ENCODE results near the gene C2orf92. TPM values are rescaled to one million over a fixed set of nuclear protein-coding genes. Genes with fewer than 3 reads are reported as not detected.
"Not testable (repeated sequence)": the region's sequence is repeated elsewhere in the genome, so short reads cannot be mapped to it uniquely, and the experiment has no call there.

C2orf92 gene
- polyA plus RNA-seq (2011; rRNA removed): 2.6 and 2.7 TPM in 2 replicates
- polyA minus RNA-seq (2011; rRNA and poly(A)+ RNA removed): 2.0 and 2.6 TPM in 2 replicates

DNA sequence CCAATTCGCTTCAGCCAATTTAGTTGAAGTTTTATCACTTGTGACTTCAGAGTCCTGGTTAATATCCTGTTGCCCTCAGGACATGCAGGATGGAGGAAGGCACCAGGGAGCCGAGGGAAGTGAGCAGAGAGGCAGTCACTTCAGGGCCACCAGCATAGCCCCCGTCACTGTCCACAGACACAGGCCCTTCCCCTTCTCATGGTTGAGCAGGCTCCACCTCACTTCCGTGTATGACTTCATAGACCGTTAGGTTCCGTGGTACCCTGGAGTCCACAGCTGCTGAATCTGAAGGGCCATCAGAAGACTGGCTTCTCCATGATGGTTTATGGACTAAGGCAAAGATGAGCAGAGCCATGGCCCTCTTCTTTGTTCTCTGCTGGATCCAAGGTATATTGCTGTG lies at the start of gene C2orf92:
TSS of gene C2orf92 (plus strand) at position 266 of the 400 bp plus-strand sequence. CDS start at position 342, 76 bp downstream.
- no peak for DNase-seq (ENCODE audit: low read depth)
- H3K4me3 ChIP-seq (ENCODE audit: low read depth, low read length): no peak within 1 kb of the TSS
- H3K27me3 ChIP-seq (ENCODE audit: control insufficient read depth, insufficient read depth, low read length): no peaks in the 10 kb centered on the region
- H3K36me3 ChIP-seq (ENCODE audit: control insufficient read depth, insufficient read depth, low read length): no peaks in the 10 kb centered on the region
- TF ChIP-seq, protein P1, sequence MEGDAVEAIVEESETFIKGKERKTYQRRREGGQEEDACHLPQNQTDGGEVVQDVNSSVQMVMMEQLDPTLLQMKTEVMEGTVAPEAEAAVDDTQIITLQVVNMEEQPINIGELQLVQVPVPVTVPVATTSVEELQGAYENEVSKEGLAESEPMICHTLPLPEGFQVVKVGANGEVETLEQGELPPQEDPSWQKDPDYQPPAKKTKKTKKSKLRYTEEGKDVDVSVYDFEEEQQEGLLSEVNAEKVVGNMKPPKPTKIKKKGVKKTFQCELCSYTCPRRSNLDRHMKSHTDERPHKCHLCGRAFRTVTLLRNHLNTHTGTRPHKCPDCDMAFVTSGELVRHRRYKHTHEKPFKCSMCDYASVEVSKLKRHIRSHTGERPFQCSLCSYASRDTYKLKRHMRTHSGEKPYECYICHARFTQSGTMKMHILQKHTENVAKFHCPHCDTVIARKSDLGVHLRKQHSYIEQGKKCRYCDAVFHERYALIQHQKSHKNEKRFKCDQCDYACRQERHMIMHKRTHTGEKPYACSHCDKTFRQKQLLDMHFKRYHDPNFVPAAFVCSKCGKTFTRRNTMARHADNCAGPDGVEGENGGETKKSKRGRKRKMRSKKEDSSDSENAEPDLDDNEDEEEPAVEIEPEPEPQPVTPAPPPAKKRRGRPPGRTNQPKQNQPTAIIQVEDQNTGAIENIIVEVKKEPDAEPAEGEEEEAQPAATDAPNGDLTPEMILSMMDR (IDR thresholded peaks at IDR 0.05; ENCODE audit: insufficient read depth, low read depth, low read length): no peak
- CTCF ChIA-PET: interaction anchor here (0.6 to 1.8 kb wide), 3 partner anchors 28 to 78 kb away, joined by 3 to 7 read pairs (median 6); partner anchors contain the start of gene ZAP70
- POLR2A ChIA-PET: no interaction called here

DNA sequence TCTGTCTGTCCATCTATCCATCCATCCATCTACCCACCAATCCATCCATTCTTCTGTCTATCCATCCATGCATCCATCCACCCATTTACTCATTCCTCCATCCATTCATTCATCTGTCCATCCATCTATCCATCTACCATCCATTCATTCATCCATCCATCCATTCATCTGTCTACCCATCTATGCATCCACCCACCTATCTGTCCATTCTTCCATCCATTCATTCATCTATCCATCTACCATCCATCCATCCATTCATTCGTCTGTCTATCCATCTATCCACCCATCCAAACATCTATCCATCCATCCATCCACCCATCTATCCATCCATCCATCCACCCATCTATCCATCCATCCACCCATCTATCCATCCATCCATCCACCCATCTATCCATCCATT lies 49.0 kb upstream of the C2orf92 start:
- H3K4me3 ChIP-seq (ENCODE audit: low read depth, low read length); H3K27me3 ChIP-seq (ENCODE audit: control insufficient read depth, insufficient read depth, low read length); DNase-seq (ENCODE audit: low read depth); H3K36me3 ChIP-seq (ENCODE audit: control insufficient read depth, insufficient read depth, low read length); CTCF ChIA-PET; POLR2A ChIA-PET: not testable (repeated sequence)

DNA sequence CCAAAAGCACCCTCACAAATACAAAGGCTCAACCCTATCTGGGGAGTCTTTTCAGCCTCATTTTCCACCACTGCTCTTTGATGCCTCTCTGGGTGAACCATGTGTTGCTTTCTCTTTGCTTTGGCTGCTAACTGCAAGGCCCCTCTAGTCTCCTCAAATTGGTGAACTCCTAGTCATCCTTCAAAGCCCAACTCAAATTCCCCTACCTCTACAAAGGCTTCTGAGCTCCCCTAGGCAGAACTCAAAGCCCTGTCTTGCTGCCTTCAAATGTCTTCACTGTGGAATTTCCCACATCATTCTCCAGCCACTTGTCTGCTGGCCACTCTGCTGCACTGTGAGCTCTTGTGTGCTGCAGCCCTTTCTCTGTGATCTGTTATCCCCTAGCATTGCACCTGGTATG lies 46.5 kb upstream of the C2orf92 start:
- CTCF ChIA-PET; DNase-seq (ENCODE audit: low read depth); POLR2A ChIA-PET; H3K27me3 ChIP-seq (ENCODE audit: control insufficient read depth, insufficient read depth, low read length); H3K36me3 ChIP-seq (ENCODE audit: control insufficient read depth, insufficient read depth, low read length); H3K4me3 ChIP-seq (ENCODE audit: low read depth, low read length): not testable (repeated sequence)

DNA sequence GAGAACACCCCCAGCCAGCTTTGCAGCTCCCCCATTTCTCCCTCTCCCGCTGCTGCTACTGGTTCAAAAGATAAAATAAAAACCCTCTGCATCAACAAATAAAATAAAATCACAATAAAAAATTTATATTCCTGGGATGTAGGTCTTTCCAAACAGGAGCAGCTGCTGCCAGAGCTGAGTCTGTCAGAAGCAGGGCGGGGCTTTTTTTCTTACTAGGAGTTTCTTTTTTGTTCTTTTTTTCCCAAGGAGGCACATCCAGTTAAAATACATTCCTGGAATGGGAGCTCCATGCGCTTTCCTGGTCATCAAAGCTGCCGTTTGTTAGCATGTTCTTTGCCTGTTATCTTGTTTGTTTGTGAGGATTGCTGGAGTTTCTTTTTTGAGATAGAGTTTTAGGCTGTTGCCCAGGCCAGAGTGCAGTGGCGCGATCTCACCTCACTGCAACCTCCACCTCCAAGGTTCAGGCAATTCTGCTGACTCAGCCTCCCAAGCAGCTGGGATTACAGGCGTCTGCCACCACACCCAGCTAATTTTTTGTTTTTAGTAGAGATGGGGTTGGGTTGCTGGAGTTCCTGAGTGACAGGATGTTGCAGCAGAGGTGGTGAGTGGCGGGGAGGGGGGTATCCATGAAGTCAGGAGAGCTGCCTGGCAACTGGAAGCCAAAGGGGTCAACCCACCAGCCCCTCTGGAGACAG lies 44.0 kb upstream of the C2orf92 start:
- H3K4me3 ChIP-seq (ENCODE audit: low read depth, low read length); H3K27me3 ChIP-seq (ENCODE audit: control insufficient read depth, insufficient read depth, low read length); POLR2A ChIA-PET; CTCF ChIA-PET; DNase-seq (ENCODE audit: low read depth); H3K36me3 ChIP-seq (ENCODE audit: control insufficient read depth, insufficient read depth, low read length): not testable (repeated sequence)

DNA sequence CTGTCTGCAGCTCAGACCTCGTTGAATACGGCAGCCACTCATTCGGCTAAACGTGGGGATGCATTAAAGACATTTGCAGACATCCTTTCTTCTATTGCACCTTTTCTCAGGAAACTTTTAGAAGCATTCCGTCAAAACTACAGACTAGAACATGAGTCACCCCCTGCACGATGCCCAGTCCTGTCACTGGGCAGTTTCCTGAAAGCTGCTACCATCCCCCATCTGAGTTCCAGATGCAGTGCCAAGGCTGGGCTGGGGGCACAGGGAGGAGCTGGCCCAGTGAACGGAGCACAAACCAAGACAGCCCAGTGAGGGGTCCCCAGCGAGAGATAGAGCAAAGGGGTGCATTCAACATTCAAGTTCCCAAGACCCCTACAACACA lies 43.5 kb upstream of the C2orf92 start:
- CTCF ChIA-PET; POLR2A ChIA-PET; H3K27me3 ChIP-seq (ENCODE audit: control insufficient read depth, insufficient read depth, low read length); H3K36me3 ChIP-seq (ENCODE audit: control insufficient read depth, insufficient read depth, low read length); H3K4me3 ChIP-seq (ENCODE audit: low read depth, low read length); DNase-seq (ENCODE audit: low read depth): not testable (repeated sequence)

DNA sequence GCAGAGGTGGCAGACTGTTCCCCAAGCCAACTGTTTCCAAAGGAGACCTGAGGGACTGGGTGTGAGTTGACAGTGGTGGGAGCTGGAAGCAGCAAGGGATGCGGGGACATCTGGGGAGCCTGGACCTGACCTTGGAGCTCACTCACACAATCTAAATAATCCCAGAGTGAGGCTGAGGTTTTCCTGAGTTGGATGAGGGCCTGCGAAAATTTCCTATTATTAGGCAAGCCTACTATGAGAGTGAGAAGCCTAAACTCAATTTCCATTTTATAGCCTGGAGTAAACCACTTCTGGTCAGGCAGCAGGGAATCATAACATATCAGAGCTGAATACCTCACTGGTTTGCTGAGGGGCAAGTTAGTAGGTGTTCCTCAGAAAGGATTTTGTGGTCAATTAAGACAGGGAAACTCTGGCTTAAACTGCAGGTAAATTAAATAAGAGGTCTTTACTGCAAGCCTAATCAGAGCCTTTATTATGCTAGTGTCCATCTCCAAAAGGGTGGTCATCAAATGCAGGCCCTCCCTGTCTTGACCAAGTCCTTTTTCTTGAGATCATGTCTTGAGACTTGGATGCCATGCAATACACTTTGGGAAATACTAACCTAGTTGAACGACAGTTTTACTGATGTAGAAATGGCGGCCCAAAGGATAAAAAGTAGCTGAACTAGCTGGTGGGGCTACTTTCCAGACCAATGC lies 25.3 kb upstream of the C2orf92 start:
- H3K4me3 ChIP-seq (ENCODE audit: low read depth, low read length): no peak overlapping the region
- DNase-seq (ENCODE audit: low read depth): no peak
- no peaks in the 10 kb centered on the region for H3K27me3 ChIP-seq (ENCODE audit: control insufficient read depth, insufficient read depth, low read length)
- POLR2A ChIA-PET: no interaction called here
- CTCF ChIA-PET: interaction anchor here (1.0 kb wide), 1 partner anchor 53 kb away, joined by 3 read pairs; no protein-coding TSS in a partner anchor
- TF ChIP-seq, protein P1 (IDR thresholded peaks at IDR 0.05; ENCODE audit: insufficient read depth, low read depth, low read length): no peak
- peaks cover 9% of the 10 kb centered on the region for H3K36me3 ChIP-seq (ENCODE audit: control insufficient read depth, insufficient read depth, low read length)

DNA sequence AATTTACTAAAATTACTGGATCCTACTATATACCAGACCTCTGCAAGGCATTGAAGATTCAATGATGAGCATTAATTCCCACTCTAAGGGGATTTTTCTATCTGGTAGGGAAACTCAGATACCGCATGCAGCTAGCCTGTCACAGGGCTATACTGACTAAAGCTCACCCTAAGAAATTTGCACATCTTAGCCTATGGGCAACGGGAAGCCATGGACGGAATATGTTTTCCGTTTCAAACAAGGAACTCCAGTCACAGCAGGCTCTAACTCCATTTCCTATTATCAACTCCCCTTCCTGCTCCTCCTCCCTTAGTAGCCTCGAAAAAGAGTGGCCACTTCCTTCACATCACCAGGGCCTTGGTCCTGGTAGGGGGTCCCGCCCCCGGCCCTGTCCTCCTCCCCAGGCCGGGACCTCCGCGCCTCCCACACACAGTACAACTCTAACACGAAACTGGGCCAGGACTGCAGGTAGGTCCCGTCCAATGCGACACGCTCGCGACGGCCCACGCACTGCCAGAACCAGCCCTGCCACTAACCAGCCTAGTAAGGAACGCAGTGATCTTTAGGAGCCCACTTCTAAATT lies 24.3 kb upstream of the C2orf92 start:
- TF ChIP-seq, protein P1 (IDR thresholded peaks at IDR 0.05; ENCODE audit: insufficient read depth, low read depth, low read length): no peak
- ChIA-PET CTCF (interaction anchor here (0.7 to 1.1 kb wide), 3 partner anchors 17 to 55 kb away, joined by 3 to 5 read pairs (median 3); no protein-coding TSS in a partner anchor), POLR2A (interaction anchor here (1.6 kb wide), 1 partner anchor 19 kb away, joined by 8 read pairs; the partner anchor contains the start of gene ACTR1B)
- Histone ChIP-seq H3K36me3 (ENCODE audit: control insufficient read depth, insufficient read depth, low read length) (peaks cover 9% of the 10 kb centered on the region), H3K4me3 (ENCODE audit: low read depth, low read length) (peak overlapping the region; percentile 98), H3K27me3 (ENCODE audit: control insufficient read depth, insufficient read depth, low read length) (no peaks in the 10 kb centered on the region)
- no peak for DNase-seq (ENCODE audit: low read depth)
